Neural progenitor cell (in vitro differentiated cells): ENCODE measurements around the gene CALCR. TPM values are rescaled to one million over a fixed set of nuclear protein-coding genes. Genes with fewer than 3 reads are reported as not detected.

Experiments
- DNase-seq: peaks from one replicate; pipeline ENCODE4 v3.0.0-alpha.2; 2016; ENCODE audit warnings: low spot score
- H2AFZ ChIP-seq: fragments of 200-600 bp; sonication (generic); replicated peaks from 2 replicates; pipeline ENCODE4 v1.6.1; 2016; ENCODE audit warnings: antibody characterized with exemption
- H3F3A ChIP-seq: fragments of 200-600 bp; sonication (generic); 2 replicates; pipeline ENCODE4 v1.6.1; 2016; ENCODE audit warnings: antibody characterized with exemption, low read depth
- H3K27ac ChIP-seq: fragments of 200-600 bp; sonication (generic); 2 replicates; pipeline ENCODE4 v1.5.1; 2016; ENCODE audit warnings: mild to moderate bottlenecking
- H3K27me3 ChIP-seq: fragments of 200-600 bp; sonication (generic); 2 replicates; pipeline ENCODE4 v1.6.1; 2016; ENCODE audit warnings: mild to moderate bottlenecking, moderate library complexity
- H3K36me3 ChIP-seq: fragments of 200-600 bp; sonication (generic); 2 replicates; pipeline ENCODE4 v1.5.1; 2016
- H3K4me1 ChIP-seq: fragments of 200-600 bp; sonication (generic); 2 replicates; pipeline ENCODE4 v1.6.1; 2016; ENCODE audit warnings: mixed run types
- H3K4me2 ChIP-seq: fragments of 200-600 bp; sonication (generic); 2 replicates; pipeline ENCODE4 v1.6.1; 2016
- H3K4me3 ChIP-seq: fragments of 200-600 bp; sonication (generic); 2 replicates; pipeline ENCODE4 v1.5.1; 2016
- H3K79me2 ChIP-seq: fragments of 200-600 bp; sonication (generic); 2 replicates; pipeline ENCODE4 v1.6.1; 2016; ENCODE audit warnings: low read depth
- H3K9ac ChIP-seq: fragments of 200-600 bp; sonication (generic); 2 replicates; pipeline ENCODE4 v1.6.1; 2016
- H3K9me3 ChIP-seq: fragments of 200-600 bp; sonication (generic); 2 replicates; pipeline ENCODE4 v1.5.1; 2016; ENCODE audit warnings: low read depth
- H4K20me1 ChIP-seq: fragments of 200-600 bp; sonication (generic); 2 replicates; pipeline ENCODE4 v1.6.1; 2016; ENCODE audit warnings: low read depth
- H3K27ac Mint-ChIP-seq: 3 replicates; pipeline ENCODE4 v1.8.0; 2021; ENCODE audit warnings: mixed read lengths
- H3K27me3 Mint-ChIP-seq: 2 replicates; pipeline ENCODE4 v1.8.0; 2022; ENCODE audit warnings: low read depth, mild to moderate bottlenecking, inconsistent platforms, moderate library complexity, mixed read lengths; ENCODE audit not compliant: insufficient read depth
- H3K36me3 Mint-ChIP-seq: 3 replicates; pipeline ENCODE4 v1.8.0; 2021; ENCODE audit warnings: mixed read lengths
- H3K4me1 Mint-ChIP-seq: 3 replicates; pipeline ENCODE4 v1.8.0; 2021; ENCODE audit warnings: mixed read lengths
- H3K4me3 Mint-ChIP-seq: 3 replicates; pipeline ENCODE4 v1.8.0; 2021; ENCODE audit warnings: mild to moderate bottlenecking, moderate library complexity, mixed read lengths
- H3K9me3 Mint-ChIP-seq: 3 replicates; pipeline ENCODE4 v1.8.0; 2020; ENCODE audit warnings: mixed read lengths
- CTCF ChIP-seq: fragments of 200-600 bp; sonication (generic); IDR thresholded peaks from 2 replicates; pipeline ENCODE4 v1.5.1; 2017; ENCODE audit warnings: antibody characterized with exemption, mild to moderate bottlenecking
- EZH2 ChIP-seq: fragments of 200-600 bp; sonication (generic); IDR thresholded peaks from 2 replicates; pipeline ENCODE4 v1.6.1; 2017; ENCODE audit warnings: antibody characterized with exemption, mild to moderate bottlenecking, moderate library complexity
- EZH2phosphoT487 ChIP-seq: fragments of 200-600 bp; sonication (generic); IDR thresholded peaks from 2 replicates; pipeline ENCODE4 v1.6.1; 2017; ENCODE audit warnings: antibody characterized with exemption
- total RNA-seq: library from RNA; depleted of rRNA; stranded (reverse); fragments of >200 nt; gene quantifications from 2 replicates; pipeline ENCODE4 v1.2.3, GENCODE V29; 2015; ENCODE audit warnings: low replicate concordance

CALCR gene
- total RNA-seq, 1 donor from 2014 or later, result not detected

DNA sequence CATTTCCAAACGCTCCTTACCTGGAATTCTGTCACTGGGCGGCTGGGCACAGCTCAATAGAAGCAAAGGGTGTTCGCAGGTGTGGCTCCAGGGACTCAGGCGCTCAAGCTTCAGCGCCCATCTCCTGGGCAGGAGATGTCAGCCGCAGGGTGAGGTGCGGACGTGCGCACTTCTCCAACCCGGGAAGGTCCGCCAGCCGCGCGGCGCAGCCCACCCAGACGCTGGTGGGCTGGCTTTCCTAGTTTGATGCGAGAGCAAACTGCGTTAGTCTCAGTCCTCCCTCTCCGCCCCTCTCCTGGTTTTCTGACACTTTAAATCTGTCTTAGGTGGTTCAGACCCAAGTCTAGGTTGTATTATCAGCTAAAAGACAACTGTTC is 267 bp downstream of the CALCR start:
- peaks cover 36% of the 10 kb centered on the region for H3K27me3 Mint-ChIP-seq
- TF ChIP-seq CTCF (no peak), EZH2phosphoT487 (no peak), EZH2 (no peak)
- Histone ChIP-seq H3K9me3 (no peaks in the 10 kb centered on the region), H3K79me2 (no peaks in the 10 kb centered on the region), H3K27me3 (peaks cover 89% of the 10 kb centered on the region), H4K20me1 (no peaks in the 10 kb centered on the region), H3K4me1 (no peaks in the 10 kb centered on the region), H3K4me3 (peak overlapping the region; percentile 56), H3K4me2 (peak overlapping the region; percentile 81), H3K27ac (no peak overlapping the region), H3K36me3 (no peaks in the 10 kb centered on the region), H3F3A (no peaks in the 10 kb centered on the region), H2AFZ (peak overlapping the region; percentile 88), H3K9ac (no peak overlapping the region)
- peak overlapping the region; percentile 93 for H3K4me3 Mint-ChIP-seq
- H3K4me1 Mint-ChIP-seq, result peaks cover 14% of the 10 kb centered on the region
- no peaks in the 10 kb centered on the region for H3K36me3 Mint-ChIP-seq
- H3K9me3 Mint-ChIP-seq, result no peaks in the 10 kb centered on the region
- DNase-seq, result peak; percentile 51
- H3K27ac Mint-ChIP-seq, result no peak overlapping the region

DNA sequence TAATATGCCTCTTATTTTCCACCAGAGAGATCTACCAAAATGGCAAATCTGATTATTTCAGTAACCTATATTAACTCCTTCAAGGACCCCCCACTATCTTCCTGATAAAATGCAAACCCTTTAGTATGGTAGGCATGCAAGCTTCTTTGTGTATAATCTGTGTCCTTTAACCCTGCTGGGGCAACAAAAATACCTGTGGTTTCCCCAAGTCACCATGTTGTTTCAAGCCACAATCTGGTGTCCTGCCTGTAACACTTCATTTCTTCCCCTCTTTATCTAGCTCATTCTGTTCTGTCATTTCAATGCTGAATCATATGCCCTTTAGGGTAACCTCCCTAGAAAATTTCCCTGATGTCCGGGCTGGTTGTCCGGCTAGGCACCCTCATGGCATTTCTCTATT is 5.3 kb downstream of the CALCR start:
- Mint-ChIP-seq H3K4me1 (no peaks in the 10 kb centered on the region), H3K9me3 (no peaks in the 10 kb centered on the region), H3K27me3 (peaks cover 11% of the 10 kb centered on the region), H3K27ac (no peak overlapping the region), H3K4me3 (no peak overlapping the region), H3K36me3 (no peaks in the 10 kb centered on the region)
- Histone ChIP-seq H3K27ac (no peak overlapping the region), H3K4me3 (no peak overlapping the region), H3K4me2 (no peak overlapping the region), H2AFZ (no peak overlapping the region), H3K9me3 (no peaks in the 10 kb centered on the region), H3K36me3 (no peaks in the 10 kb centered on the region), H4K20me1 (no peaks in the 10 kb centered on the region), H3K4me1 (no peaks in the 10 kb centered on the region), H3K9ac (no peak overlapping the region), H3K27me3 (peaks cover 39% of the 10 kb centered on the region), H3F3A (no peaks in the 10 kb centered on the region), H3K79me2 (no peaks in the 10 kb centered on the region)
- DNase-seq, result no peak
- no peak for TF ChIP-seq EZH2
- TF ChIP-seq CTCF, result no peak
- TF ChIP-seq EZH2phosphoT487, result no peak

DNA sequence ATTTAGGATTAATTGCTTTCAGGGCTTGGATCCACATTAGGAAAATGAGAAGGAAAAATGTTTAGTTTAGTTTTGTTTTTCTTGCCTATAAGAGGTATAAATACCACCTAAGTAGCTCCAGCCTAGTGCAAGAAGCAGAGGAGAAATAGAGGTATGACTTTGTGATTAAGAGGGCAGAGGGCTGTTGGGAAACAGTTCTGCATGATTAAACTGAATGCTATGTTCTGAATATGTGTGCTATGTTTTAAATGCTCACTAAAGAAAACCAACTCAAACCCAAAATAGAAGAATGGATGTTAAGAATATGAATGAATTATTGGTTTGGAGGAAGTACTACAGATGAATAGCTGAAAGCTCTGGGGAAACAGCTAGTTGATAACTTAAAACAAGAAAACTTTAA is 7.6 kb downstream of the CALCR start:
- Histone ChIP-seq H3K4me3 (no peak overlapping the region), H3K4me1 (no peaks in the 10 kb centered on the region), H4K20me1 (no peaks in the 10 kb centered on the region), H3K36me3 (no peaks in the 10 kb centered on the region), H3K9me3 (no peaks in the 10 kb centered on the region), H3K9ac (no peak overlapping the region), H3K79me2 (no peaks in the 10 kb centered on the region), H3K27me3 (peaks cover 15% of the 10 kb centered on the region), H3K27ac (no peak overlapping the region), H3K4me2 (no peak overlapping the region), H2AFZ (no peak overlapping the region), H3F3A (no peaks in the 10 kb centered on the region)
- no peak for DNase-seq
- H3K27ac Mint-ChIP-seq, result no peak overlapping the region
- no peak for TF ChIP-seq EZH2phosphoT487
- TF ChIP-seq CTCF, result no peak
- TF ChIP-seq EZH2, result no peak
- H3K4me1 Mint-ChIP-seq, result no peaks in the 10 kb centered on the region
- H3K9me3 Mint-ChIP-seq, result no peaks in the 10 kb centered on the region
- no peak overlapping the region for H3K4me3 Mint-ChIP-seq
- no peaks in the 10 kb centered on the region for H3K36me3 Mint-ChIP-seq
- no peaks in the 10 kb centered on the region for H3K27me3 Mint-ChIP-seq

DNA sequence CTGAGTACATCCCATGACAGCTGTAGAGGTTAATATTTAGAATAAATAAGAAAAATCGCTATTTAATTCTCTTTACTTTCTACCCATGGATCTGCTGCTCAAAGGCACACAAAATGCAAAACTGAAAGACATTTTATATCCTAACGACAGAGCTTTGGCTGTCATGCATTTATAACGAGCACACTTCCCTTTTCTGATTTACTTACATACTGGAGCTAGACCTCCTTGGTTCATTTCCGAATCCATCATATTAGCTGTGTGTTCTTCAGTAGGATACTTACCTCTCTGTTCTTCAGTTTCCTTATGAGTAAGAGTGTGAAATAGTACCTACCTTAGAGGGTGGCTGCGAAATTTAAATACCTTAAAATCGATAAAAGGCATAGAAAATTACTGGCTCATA is 10.9 kb downstream of the CALCR start:
- Histone ChIP-seq H4K20me1 (no peaks in the 10 kb centered on the region), H3K4me3 (no peak overlapping the region), H3K4me1 (peaks cover 7% of the 10 kb centered on the region), H2AFZ (no peak overlapping the region), H3K9me3 (no peaks in the 10 kb centered on the region), H3K79me2 (no peaks in the 10 kb centered on the region), H3K27ac (no peak overlapping the region), H3F3A (no peaks in the 10 kb centered on the region), H3K9ac (no peak overlapping the region), H3K36me3 (no peaks in the 10 kb centered on the region), H3K27me3 (no peaks in the 10 kb centered on the region), H3K4me2 (no peak overlapping the region)
- no peaks in the 10 kb centered on the region for H3K27me3 Mint-ChIP-seq
- no peaks in the 10 kb centered on the region for H3K4me1 Mint-ChIP-seq
- no peaks in the 10 kb centered on the region for H3K36me3 Mint-ChIP-seq
- no peak overlapping the region for H3K4me3 Mint-ChIP-seq
- no peaks in the 10 kb centered on the region for H3K9me3 Mint-ChIP-seq
- H3K27ac Mint-ChIP-seq, result no peak overlapping the region
- DNase-seq, result no peak
- TF ChIP-seq EZH2, result no peak
- no peak for TF ChIP-seq CTCF
- TF ChIP-seq EZH2phosphoT487, result no peak
